GM12865 (cell line): ENCODE data around the gene STPG1.
"Not testable (repeated sequence)": the region's sequence is repeated elsewhere in the genome, so short reads cannot be mapped to it uniquely, and the experiment has no call there.

Source experiments
- DNase-seq: peaks from one replicate; pipeline ENCODE4 v3.0.0; 2010; ENCODE audit warnings: low read depth
- H3K4me3 ChIP-seq: 2 replicates; pipeline ENCODE4 v1.5.1; 2011; ENCODE audit warnings: mild to moderate bottlenecking, low read depth, low read length, control low read depth
- CTCF ChIP-seq: IDR thresholded peaks from 2 replicates; pipeline ENCODE4 v1.5.1; 2011; ENCODE audit warnings: low read length, control low read depth, low read depth, inconsistent platforms; ENCODE audit not compliant: insufficient read depth; ENCODE audit errors: missing control alignments

STPG1 gene

GRCh38 chr1:24451746-24452145, 38.2 kb upstream of the STPG1 start:
- no peak overlapping the region for H3K4me3 ChIP-seq
- DNase-seq, result no peak
- TF ChIP-seq CTCF, result no peak

- TF ChIP-seq CTCF, result no peak
- no peak for DNase-seq
- H3K4me3 ChIP-seq, result no peak overlapping the region
Measured at GRCh38 chr1:24450857-24451397, 37.3 kb upstream of the STPG1 start.

- no peak overlapping the region for H3K4me3 ChIP-seq
- TF ChIP-seq CTCF, result no peak
- DNase-seq, result no peak
Measured at GRCh38 chr1:24450316-24450715, 36.7 kb upstream of the STPG1 start.

GRCh38 chr1:24446446-24446845, 32.9 kb upstream of the STPG1 start:
- not testable (repeated sequence) for H3K4me3 ChIP-seq, DNase-seq

GRCh38 chr1:24443241-24443656, 29.7 kb upstream of the STPG1 start:
- no peak for TF ChIP-seq CTCF
- no peak for DNase-seq
- no peak overlapping the region for H3K4me3 ChIP-seq

GRCh38 chr1:24442764-24443163, 29.2 kb upstream of the STPG1 start:
- DNase-seq, result no peak
- H3K4me3 ChIP-seq, result no peak overlapping the region
- no peak for TF ChIP-seq CTCF

- TF ChIP-seq CTCF, result no peak
- DNase-seq, result no peak
Measured at GRCh38 chr1:24441996-24442668, 28.6 kb upstream of the STPG1 start.

More at GRCh38 chr1:24441996-24442668, 28.6 kb upstream of the STPG1 start:
- no peak overlapping the region for H3K4me3 ChIP-seq
